ENCODE data around the gene MPP3. TPM values are rescaled to one million over a fixed set of nuclear protein-coding genes. Genes with fewer than 3 reads are reported as not detected.

The MPP3 gene
- total and polyA plus RNA-seq, 9 of the 15 experiments (the other 6 are each of a cell fraction or from before 2014, with no cell fraction given), result 0.41 to 10.4 (median 4.5) TPM

DNA sequence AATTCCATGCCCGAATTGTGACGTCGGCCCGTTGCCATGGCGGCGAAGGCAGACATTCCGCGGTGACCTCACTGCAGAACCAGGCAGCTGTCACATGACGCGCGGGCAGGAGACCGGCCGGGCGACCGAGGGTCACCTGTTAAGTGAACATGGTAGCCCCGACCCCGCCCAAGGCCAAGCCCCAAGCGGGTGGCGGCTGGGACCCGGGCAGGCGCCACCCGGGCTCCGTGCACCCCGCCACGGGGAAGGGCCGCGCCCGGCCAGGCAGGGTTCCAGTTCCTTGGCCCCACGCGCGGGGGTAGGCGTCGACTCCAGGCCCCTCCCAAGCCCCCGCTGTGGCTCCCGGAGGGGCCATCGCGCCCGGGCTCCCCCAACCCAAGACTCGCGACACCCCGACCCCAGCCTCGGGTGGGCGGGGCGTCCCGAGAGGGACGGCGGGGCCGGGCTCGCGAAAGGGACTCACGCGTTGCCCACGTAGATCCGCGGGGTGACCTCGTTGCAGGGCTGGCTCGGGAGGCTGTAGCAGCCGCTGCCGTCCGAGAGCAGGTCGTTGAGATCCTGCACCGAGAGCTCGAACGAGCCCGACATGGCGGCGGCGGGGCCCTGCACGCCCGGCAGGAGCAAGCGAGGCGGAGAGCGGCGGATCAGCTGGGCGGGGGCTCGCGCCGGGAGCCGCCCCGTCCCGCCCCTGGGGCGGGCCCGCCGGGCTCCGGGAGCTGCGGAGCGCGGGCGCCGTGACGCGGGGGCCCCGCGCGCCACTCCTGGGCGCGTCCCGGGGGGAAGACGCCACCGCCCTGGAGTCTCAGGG, 54.4 kb downstream of the MPP3 start, which contains the start of gene DUSP3 (continued):
- TF ChIP-seq, protein P1, sequence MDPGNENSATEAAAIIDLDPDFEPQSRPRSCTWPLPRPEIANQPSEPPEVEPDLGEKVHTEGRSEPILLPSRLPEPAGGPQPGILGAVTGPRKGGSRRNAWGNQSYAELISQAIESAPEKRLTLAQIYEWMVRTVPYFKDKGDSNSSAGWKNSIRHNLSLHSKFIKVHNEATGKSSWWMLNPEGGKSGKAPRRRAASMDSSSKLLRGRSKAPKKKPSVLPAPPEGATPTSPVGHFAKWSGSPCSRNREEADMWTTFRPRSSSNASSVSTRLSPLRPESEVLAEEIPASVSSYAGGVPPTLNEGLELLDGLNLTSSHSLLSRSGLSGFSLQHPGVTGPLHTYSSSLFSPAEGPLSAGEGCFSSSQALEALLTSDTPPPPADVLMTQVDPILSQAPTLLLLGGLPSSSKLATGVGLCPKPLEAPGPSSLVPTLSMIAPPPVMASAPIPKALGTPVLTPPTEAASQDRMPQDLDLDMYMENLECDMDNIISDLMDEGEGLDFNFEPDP (CRISPR knock-in tag; IDR thresholded peaks at IDR 0.05), result no peak
- TF ChIP-seq MEF2A (IDR thresholded peaks at IDR 0.05; ENCODE audit: control insufficient read depth, low read depth, low read length) (no peak), ZNF384 (IDR thresholded peaks at IDR 0.05; ENCODE audit: low read depth, low read length) (no peak), ZFP30 (CRISPR knock-in tag; IDR thresholded peaks at IDR 0.05; ENCODE audit: borderline replicate concordance) (no peak), HMG20A (CRISPR knock-in tag; conservative IDR thresholded peaks at IDR 0.05) (no peak), PCBP1 (IDR thresholded peaks at IDR 0.05; ENCODE audit: low read depth, low read length, poor library complexity, severe bottlenecking) (no peak), SRSF3 (IDR thresholded peaks at IDR 0.05; ENCODE audit: insufficient read depth, low read length) (no peak)
- TF ChIP-seq, protein P2, sequence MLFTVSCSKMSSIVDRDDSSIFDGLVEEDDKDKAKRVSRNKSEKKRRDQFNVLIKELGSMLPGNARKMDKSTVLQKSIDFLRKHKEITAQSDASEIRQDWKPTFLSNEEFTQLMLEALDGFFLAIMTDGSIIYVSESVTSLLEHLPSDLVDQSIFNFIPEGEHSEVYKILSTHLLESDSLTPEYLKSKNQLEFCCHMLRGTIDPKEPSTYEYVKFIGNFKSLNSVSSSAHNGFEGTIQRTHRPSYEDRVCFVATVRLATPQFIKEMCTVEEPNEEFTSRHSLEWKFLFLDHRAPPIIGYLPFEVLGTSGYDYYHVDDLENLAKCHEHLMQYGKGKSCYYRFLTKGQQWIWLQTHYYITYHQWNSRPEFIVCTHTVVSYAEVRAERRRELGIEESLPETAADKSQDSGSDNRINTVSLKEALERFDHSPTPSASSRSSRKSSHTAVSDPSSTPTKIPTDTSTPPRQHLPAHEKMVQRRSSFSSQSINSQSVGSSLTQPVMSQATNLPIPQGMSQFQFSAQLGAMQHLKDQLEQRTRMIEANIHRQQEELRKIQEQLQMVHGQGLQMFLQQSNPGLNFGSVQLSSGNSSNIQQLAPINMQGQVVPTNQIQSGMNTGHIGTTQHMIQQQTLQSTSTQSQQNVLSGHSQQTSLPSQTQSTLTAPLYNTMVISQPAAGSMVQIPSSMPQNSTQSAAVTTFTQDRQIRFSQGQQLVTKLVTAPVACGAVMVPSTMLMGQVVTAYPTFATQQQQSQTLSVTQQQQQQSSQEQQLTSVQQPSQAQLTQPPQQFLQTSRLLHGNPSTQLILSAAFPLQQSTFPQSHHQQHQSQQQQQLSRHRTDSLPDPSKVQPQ (CRISPR knock-in tag; IDR thresholded peaks at IDR 0.05; ENCODE audit: borderline replicate concordance), result no peak
- TF ChIP-seq, protein P3, sequence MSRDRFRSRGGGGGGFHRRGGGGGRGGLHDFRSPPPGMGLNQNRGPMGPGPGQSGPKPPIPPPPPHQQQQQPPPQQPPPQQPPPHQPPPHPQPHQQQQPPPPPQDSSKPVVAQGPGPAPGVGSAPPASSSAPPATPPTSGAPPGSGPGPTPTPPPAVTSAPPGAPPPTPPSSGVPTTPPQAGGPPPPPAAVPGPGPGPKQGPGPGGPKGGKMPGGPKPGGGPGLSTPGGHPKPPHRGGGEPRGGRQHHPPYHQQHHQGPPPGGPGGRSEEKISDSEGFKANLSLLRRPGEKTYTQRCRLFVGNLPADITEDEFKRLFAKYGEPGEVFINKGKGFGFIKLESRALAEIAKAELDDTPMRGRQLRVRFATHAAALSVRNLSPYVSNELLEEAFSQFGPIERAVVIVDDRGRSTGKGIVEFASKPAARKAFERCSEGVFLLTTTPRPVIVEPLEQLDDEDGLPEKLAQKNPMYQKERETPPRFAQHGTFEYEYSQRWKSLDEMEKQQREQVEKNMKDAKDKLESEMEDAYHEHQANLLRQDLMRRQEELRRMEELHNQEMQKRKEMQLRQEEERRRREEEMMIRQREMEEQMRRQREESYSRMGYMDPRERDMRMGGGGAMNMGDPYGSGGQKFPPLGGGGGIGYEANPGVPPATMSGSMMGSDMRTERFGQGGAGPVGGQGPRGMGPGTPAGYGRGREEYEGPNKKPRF (IDR thresholded peaks at IDR 0.05; ENCODE audit: low read depth, low read length), result no peak
- TF ChIP-seq, protein P4, sequence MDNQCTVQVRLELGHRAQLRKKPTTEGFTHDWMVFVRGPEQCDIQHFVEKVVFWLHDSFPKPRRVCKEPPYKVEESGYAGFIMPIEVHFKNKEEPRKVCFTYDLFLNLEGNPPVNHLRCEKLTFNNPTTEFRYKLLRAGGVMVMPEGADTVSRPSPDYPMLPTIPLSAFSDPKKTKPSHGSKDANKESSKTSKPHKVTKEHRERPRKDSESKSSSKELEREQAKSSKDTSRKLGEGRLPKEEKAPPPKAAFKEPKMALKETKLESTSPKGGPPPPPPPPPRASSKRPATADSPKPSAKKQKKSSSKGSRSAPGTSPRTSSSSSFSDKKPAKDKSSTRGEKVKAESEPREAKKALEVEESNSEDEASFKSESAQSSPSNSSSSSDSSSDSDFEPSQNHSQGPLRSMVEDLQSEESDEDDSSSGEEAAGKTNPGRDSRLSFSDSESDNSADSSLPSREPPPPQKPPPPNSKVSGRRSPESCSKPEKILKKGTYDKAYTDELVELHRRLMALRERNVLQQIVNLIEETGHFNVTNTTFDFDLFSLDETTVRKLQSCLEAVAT (IDR thresholded peaks at IDR 0.05), result no peak
- TF ChIP-seq, protein P5, sequence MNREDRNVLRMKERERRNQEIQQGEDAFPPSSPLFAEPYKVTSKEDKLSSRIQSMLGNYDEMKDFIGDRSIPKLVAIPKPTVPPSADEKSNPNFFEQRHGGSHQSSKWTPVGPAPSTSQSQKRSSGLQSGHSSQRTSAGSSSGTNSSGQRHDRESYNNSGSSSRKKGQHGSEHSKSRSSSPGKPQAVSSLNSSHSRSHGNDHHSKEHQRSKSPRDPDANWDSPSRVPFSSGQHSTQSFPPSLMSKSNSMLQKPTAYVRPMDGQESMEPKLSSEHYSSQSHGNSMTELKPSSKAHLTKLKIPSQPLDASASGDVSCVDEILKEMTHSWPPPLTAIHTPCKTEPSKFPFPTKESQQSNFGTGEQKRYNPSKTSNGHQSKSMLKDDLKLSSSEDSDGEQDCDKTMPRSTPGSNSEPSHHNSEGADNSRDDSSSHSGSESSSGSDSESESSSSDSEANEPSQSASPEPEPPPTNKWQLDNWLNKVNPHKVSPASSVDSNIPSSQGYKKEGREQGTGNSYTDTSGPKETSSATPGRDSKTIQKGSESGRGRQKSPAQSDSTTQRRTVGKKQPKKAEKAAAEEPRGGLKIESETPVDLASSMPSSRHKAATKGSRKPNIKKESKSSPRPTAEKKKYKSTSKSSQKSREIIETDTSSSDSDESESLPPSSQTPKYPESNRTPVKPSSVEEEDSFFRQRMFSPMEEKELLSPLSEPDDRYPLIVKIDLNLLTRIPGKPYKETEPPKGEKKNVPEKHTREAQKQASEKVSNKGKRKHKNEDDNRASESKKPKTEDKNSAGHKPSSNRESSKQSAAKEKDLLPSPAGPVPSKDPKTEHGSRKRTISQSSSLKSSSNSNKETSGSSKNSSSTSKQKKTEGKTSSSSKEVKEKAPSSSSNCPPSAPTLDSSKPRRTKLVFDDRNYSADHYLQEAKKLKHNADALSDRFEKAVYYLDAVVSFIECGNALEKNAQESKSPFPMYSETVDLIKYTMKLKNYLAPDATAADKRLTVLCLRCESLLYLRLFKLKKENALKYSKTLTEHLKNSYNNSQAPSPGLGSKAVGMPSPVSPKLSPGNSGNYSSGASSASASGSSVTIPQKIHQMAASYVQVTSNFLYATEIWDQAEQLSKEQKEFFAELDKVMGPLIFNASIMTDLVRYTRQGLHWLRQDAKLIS (CRISPR knock-in tag; IDR thresholded peaks at IDR 0.05), result no peak

Measured in K562 (cell line).